Cerebellar nuclear complex (tissue), 1 donor: Measurements from ENCODE around the gene SP100.

Source experiments
- DNase-seq, 2 experiments: peaks; one replicate each; lab custom pipeline; 2025; lab: John Stamatoyannopoulos, UW

SP100 gene

GRCh38 chr2:230552181-230552580 lies 136.2 kb downstream of the SP100 start:
- no peak for DNase-seq

- DNase-seq, result no peak
These were observed 141.1 kb downstream of the SP100 start for GRCh38 chr2:230557065-230557464.

GRCh38 chr2:230564805-230565779 lies 149.1 kb downstream of the SP100 start:
- no peak for DNase-seq

GRCh38 chr2:230569298-230569697 lies 153.3 kb downstream of the SP100 start:
- no peak for DNase-seq

- no peak for DNase-seq
These were observed 155.0 kb downstream of the SP100 start for GRCh38 chr2:230570987-230571386.

GRCh38 chr2:230575642-230576324 lies 159.8 kb downstream of the SP100 start:
- DNase-seq, result no peak

- no peak for DNase-seq
These were observed 161.1 kb downstream of the SP100 start for GRCh38 chr2:230577114-230577513.

GRCh38 chr2:230578106-230578505 lies 162.1 kb downstream of the SP100 start:
- DNase-seq, result no peak

- DNase-seq, result no peak
These were observed 166.9 kb downstream of the SP100 start for GRCh38 chr2:230582851-230583283.

GRCh38 chr2:230583581-230583980 lies 167.6 kb downstream of the SP100 start:
- DNase-seq, result no peak

GRCh38 chr2:230586328-230586982 lies 170.5 kb downstream of the SP100 start:
- no peak for DNase-seq

- no peak for DNase-seq
These were observed 173.0 kb downstream of the SP100 start for GRCh38 chr2:230589025-230589424.

GRCh38 chr2:230589497-230590015 lies 173.6 kb downstream of the SP100 start:
- DNase-seq, result no peak

GRCh38 chr2:230590333-230590732 lies 174.3 kb downstream of the SP100 start:
- DNase-seq, result no peak

GRCh38 chr2:230591850-230592249 lies 175.8 kb downstream of the SP100 start:
- DNase-seq, result no peak

- DNase-seq, result no peak
These were observed 176.8 kb downstream of the SP100 start for GRCh38 chr2:230592775-230593174.
